Cardiac muscle cell (in vitro differentiated cells and primary cell): ENCODE data around the gene MYBPC2. TPM values are rescaled to one million over a fixed set of nuclear protein-coding genes. Genes with fewer than 3 reads are reported as not detected.

Experiments used
- DNase-seq, 2 donors: peaks; one replicate each; pipeline versions ENCODE4 v3.0.0 to v3.0.0-alpha.2; 2010 to 2017; ENCODE audit warnings: low read depth in 1 of 2, low spot score in 1 of 2
- H3K27ac ChIP-seq: fragments of 200-600 bp; sonication (generic); 2 replicates; pipeline ENCODE4 v1.5.1; 2016
- H3K27me3 ChIP-seq: fragments of 200-600 bp; sonication (generic); 2 replicates; pipeline ENCODE4 v1.6.0; 2016; ENCODE audit warnings: control low read depth
- H3K36me3 ChIP-seq: fragments of 200-600 bp; sonication (generic); 2 replicates; pipeline ENCODE4 v1.5.1; 2016; ENCODE audit warnings: control low read depth
- H3K4me1 ChIP-seq: fragments of 200-600 bp; sonication (generic); 2 replicates; pipeline ENCODE4 v1.8.1; 2017; ENCODE audit warnings: low read depth, mild to moderate bottlenecking, mixed run types
- H3K4me3 ChIP-seq: fragments of 200-600 bp; sonication (generic); 2 replicates; pipeline ENCODE4 v1.5.1; 2016; ENCODE audit warnings: mild to moderate bottlenecking
- H3K9me3 ChIP-seq: fragments of 200-600 bp; sonication (generic); 2 replicates; pipeline ENCODE4 v1.5.1; 2017; ENCODE audit warnings: low read depth, mild to moderate bottlenecking, control low read depth
- polyA plus RNA-seq: library from polyadenylated mRNA; unstranded; fragments of >200 nt; fragmentation: Nextera tagmentation; extraction: Ambion mirVana; gene quantifications from 2 replicates; pipeline ENCODE4 v1.2.1, GENCODE V29; 2016
- total RNA-seq: library from RNA; depleted of rRNA; stranded (reverse); fragments of >200 nt; gene quantifications from 2 replicates; pipeline ENCODE4 v1.2.3, GENCODE V29; 2016
- TF ChIP-seq, protein P1 (sequence below): IDR thresholded peaks from 2 replicates; pipeline ENCODE4 v1.5.1; 2012; ENCODE audit warnings: low read depth, mild to moderate bottlenecking, low read length

Gene MYBPC2
- total RNA-seq: 0.04 and 0.18 TPM in 2 replicates
- 0.30 and 0.31 TPM in 2 replicates for polyA plus RNA-seq

DNA sequence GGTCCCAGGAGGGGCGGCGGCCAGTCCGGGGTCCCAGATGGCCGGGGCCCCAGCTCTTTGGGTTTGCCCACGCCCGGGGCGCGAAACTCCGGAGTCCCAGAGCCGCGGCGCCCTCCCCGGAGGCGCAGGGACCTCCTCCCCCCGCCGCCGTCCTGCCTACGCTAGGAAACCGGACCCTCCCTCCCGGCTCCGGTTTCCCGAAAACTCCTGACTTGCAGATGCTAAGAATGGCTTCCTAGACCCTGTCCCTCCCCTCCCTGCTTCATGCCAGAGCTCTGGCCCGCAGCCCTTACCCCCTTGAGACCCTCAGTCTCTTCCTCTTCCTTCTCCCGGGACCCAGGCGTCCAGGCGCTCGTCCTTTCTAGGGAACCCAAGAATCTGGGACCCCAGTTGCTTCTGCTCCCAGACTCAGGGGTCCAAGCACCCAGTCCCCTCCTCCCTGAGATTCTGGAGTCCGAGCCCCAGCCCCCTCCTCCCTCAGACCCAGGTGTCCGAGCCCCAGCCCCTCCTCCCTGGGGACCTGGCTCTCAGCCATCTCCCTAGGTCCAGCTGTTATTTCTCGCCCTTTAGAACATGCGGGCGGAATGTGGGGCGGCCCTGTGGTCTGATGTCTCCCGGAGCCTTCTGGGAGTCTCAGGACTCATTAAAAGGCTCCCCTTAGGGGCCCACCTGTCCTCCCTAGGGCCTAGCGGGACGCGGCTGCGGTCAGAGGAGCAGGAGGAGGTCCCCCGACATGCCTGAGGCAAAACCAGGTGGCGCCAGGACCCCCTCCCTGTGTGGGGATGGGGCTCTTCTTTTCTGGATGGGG lies at the start of gene MYBPC2:
TSS of gene MYBPC2 (plus strand) at position 672 of the 808 bp plus-strand sequence. CDS start at position 734, 62 bp downstream.
- peaks cover 9% of the 10 kb centered on the region for H3K4me1 ChIP-seq
- no peaks in the 10 kb centered on the region for H3K9me3 ChIP-seq
- TF ChIP-seq, protein P1, sequence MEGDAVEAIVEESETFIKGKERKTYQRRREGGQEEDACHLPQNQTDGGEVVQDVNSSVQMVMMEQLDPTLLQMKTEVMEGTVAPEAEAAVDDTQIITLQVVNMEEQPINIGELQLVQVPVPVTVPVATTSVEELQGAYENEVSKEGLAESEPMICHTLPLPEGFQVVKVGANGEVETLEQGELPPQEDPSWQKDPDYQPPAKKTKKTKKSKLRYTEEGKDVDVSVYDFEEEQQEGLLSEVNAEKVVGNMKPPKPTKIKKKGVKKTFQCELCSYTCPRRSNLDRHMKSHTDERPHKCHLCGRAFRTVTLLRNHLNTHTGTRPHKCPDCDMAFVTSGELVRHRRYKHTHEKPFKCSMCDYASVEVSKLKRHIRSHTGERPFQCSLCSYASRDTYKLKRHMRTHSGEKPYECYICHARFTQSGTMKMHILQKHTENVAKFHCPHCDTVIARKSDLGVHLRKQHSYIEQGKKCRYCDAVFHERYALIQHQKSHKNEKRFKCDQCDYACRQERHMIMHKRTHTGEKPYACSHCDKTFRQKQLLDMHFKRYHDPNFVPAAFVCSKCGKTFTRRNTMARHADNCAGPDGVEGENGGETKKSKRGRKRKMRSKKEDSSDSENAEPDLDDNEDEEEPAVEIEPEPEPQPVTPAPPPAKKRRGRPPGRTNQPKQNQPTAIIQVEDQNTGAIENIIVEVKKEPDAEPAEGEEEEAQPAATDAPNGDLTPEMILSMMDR: no peak
- no peaks in the 10 kb centered on the region for H3K27me3 ChIP-seq
- peak within 1 kb of the TSS; percentile 58 for H3K4me3 ChIP-seq
- no peak within 1 kb of the TSS for H3K27ac ChIP-seq
- DNase-seq: peak; percentile 35 to 60
- H3K36me3 ChIP-seq: no peaks in the 10 kb centered on the region

DNA sequence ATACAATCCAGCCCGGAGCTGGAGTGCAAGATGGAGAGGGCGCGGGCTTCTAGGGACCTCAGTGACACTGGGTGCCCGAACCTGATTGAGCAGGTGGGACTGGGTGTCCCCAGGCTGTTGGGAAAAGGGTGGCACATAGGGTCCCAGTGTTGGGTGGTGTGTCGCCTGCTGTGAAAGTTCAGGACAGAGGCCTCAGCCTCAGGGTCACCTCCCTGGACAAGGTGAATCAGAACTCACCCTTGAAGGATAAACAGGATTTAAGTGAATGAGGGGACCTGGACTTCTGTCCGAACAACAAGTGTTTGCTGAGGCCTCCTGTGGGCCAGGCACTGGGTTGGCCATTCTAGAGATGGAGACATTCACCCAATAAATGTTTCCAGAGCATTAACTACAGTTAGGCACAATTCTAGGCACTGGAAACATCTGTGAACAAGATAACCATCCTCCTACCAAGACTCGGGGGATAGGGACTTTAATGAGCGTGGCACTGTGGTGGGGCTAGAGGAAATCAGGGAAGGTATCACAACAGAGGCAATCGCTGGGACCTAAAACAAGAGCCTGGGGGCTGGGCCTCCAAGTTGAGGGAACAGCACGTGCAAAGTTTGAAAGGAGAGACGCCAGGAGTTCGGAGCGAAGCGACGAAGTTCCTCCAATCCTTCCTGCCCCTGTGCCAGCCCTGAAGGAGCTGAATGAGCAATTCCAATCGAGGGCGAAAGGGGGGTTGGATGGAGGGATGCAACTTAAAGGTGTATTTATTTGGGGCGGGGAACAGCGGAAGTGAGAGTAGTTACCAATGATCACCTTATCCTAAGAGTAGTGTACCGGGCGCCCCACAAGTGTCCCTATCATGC lies 49.5 kb upstream of the MYBPC2 start:
- Histone ChIP-seq H3K4me3 (peak overlapping the region; percentile 20), H3K9me3 (no peaks in the 10 kb centered on the region), H3K27me3 (no peaks in the 10 kb centered on the region), H3K4me1 (peaks cover 19% of the 10 kb centered on the region), H3K27ac (peak overlapping the region; percentile 48), H3K36me3 (peaks cover 11% of the 10 kb centered on the region)
- TF ChIP-seq, protein P1: no peak
- DNase-seq: no peak

DNA sequence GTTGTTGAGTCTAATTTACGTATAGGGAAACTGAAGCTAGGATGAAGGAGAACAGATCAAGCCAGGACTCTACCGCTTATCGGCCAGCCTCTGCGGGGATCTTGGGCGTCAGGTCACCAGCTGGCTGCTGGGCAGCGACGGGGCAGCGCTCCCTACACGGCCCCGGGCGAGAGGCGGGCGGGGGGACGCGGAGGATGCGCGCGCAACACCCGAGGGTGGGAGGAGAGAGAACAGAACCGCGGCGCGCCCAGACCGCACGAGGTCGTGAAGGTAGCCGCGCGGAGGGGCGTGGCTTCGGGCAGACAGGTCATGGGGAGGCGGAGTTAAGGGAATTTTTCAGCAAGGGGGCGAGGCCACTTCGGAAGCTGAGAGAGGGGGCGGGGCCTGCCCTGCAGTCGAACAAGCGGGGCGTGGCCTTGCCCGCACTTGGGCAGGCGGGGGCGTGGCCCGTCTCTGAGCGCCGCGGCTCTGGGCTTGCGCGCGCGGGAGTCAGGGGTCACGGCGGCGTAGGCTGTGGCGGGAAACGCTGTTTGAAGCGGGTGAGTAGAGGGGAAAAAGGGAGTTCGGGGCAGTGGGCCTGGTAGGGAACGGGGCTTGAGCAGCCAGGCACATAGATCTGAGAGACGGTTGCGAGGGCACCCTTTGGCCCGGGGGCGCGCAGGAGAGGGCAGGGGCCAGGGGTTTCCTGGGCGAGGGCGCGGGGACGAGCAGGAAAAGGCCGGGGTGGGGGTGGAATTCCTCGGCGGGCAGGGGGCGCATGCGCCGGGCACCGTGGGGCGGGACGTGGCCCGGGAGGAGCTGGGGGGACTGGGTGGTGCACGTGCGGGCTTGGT lies 48.6 kb upstream of the MYBPC2 start, which contains the start of gene POLD1:
TSS of gene POLD1 (plus strand) at position 496 of the 833 bp plus-strand sequence. CDS start 14,505 bp downstream, outside the sequence.
- DNase-seq: peak; percentile 98 to 100
- peaks cover 19% of the 10 kb centered on the region for H3K4me1 ChIP-seq
- H3K4me3 ChIP-seq: peak within 1 kb of the TSS; percentile 45
- H3K9me3 ChIP-seq: no peaks in the 10 kb centered on the region
- peaks cover 7% of the 10 kb centered on the region for H3K36me3 ChIP-seq
- TF ChIP-seq, protein P1: no peak
- no peaks in the 10 kb centered on the region for H3K27me3 ChIP-seq
- H3K27ac ChIP-seq: peak within 1 kb of the TSS; percentile 48

DNA sequence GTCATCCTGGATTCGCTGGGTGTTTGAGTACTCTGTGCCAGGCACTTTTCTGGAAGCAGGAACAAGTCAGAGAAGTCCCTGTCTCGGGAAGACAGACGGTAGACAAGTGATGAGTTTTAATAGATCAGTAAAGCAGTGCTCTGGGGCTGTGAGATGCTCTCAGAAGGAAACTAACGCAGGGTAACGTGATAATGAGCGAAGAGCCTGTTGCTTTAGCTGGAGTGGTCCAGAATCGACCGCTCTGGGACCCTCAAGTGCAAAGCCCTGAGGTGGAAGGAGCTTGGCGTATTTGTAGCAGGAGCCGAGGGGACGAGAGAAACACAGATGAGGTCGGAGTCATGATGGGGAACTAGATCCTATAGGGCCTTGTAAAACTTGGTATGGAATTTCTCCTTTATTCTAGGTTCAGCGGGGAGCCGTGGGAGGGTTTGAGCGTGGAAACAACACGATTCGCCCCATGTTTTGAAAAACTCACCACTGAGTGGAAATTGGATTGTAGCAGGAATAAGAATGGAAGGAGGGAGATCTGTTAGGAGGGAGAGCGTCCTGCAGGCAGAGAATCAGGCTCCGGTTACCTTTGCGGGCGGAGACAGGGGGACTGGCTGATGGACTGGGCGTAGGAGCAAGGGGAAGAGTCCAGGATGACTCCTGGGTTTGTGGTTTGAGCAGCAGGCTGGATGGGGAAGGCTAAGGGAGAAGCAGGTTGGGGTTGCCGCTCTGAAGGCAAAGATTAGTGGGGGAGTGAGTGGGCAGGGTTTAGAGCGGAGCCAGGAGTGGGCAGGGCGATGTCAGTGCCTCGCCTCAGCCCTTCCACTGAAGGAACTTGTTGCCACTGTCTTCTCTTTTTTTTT lies 47.8 kb upstream of the MYBPC2 start:
- H3K9me3 ChIP-seq: no peaks in the 10 kb centered on the region
- no peaks in the 10 kb centered on the region for H3K27me3 ChIP-seq
- peak overlapping the region; percentile 44 for H3K27ac ChIP-seq
- peaks cover 18% of the 10 kb centered on the region for H3K4me1 ChIP-seq
- peak overlapping the region; percentile 45 for H3K4me3 ChIP-seq
- H3K36me3 ChIP-seq: peaks cover 7% of the 10 kb centered on the region
- TF ChIP-seq, protein P1: no peak
- peak; percentile 11 to 27 for DNase-seq
